Fibroblast of pulmonary artery (primary cell): ENCODE measurements around the gene ZFHX3.

Experiments
- DNase-seq: peaks from one replicate; pipeline ENCODE4 v3.0.0-alpha.2; 2010; ENCODE audit warnings: low read depth
- H3K4me3 ChIP-seq: replicated peaks from 2 replicates; pipeline ENCODE4 v1.5.1; 2011; ENCODE audit warnings: low read depth, mild to moderate bottlenecking, control low read depth, low read length, moderate library complexity
- CTCF ChIP-seq: IDR thresholded peaks from 2 replicates; pipeline ENCODE4 v1.5.1; 2011; ENCODE audit warnings: mild to moderate bottlenecking, control low read depth, low read length, inconsistent platforms; ENCODE audit errors: missing control alignments

The ZFHX3 gene

DNA sequence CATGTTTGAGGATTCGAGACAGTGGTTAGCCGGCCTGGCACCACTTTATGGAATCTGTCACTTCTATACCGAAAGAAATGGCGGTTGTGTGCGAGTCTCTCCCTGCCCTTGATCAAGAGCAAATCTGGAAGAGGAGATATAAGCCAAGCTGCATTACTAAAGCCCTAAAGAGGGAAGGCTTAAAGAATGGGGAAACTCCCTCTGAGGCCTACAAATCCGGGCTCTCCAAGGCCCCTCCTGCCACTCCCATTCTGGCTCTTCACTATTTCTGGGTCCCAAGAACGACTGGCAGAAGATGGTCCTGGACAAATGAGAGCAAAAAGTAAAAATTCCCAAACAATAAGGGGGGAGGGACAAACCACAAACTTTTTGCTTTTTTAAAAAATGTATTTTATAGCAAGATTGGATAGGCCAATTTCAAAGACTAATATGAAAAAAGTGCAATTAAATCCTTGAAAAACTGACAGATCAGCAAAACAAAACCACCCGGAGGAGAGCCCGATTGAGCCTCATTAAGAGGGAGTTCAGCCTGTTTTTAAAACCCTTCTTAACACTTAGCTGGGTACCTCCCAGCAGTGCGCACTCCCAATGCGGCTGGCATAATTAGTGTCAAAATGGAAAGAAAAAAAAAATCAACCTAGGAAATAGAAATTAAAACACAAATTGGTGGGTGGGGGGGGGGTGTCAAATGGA is 193.5 kb downstream of the ZFHX3 start:
- H3K4me3 ChIP-seq: no peak overlapping the region
- TF ChIP-seq CTCF: no peak
- no peak for DNase-seq

DNA sequence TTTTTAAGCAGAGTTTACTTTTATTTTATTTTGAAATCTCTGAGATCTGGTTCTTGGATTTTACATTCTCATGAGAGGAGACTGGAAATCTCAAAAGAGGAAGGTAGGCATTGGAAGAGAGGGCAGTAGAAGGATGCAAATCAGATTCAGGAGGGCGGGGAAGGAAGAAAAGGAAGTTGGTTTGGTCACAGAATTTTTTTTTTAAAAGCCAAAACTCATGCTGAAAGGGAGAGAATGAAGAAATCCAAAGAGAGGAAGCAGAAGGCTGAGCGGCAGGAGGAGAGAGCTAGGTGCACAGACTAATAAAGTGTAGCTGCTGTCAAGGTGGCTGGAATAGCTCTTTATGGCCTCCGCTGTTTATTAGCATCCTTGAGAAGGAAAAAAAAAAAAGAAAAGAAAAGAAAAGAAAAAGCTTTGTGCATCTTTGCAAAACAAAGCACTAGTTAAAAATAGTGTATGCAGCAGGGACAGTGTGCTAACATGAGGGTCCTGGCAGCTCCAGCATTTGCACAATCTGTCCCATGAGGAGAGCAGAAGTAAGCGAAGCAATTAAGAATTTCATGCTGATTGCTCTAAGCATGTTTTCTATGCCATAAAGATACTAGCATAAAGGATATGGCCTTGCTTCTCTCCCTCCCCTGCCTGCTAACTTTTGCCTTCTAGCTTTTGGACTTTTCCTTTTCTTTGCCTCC is 194.2 kb downstream of the ZFHX3 start:
- DNase-seq: no peak
- TF ChIP-seq CTCF: no peak
- no peak overlapping the region for H3K4me3 ChIP-seq

DNA sequence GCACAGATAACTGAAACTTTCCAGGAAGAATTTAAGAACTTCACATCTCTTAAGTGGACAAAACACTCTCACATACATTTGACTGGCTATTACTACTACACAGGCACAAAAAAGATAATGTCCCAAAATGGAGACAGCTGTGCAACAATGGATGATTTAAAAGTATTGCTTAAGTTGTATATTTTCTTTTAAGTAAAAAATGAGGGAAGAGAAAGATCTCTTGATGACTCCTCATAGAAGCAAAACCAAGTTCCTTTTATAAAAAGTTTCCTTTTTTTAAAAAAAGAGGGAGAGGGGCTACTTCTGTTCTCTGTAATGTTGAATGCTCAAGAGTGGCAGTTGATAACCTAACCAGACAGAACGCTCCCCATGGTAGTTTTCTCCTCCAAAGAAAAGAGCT is 195.5 kb downstream of the ZFHX3 start:
- no peak overlapping the region for H3K4me3 ChIP-seq
- no peak for DNase-seq
- no peak for TF ChIP-seq CTCF

GRCh38 chr16:72850853-72851252 is 197.1 kb downstream of the ZFHX3 start:
- no peak overlapping the region for H3K4me3 ChIP-seq
- TF ChIP-seq CTCF: no peak
- DNase-seq: peak; percentile 55

- no peak for TF ChIP-seq CTCF
- no peak overlapping the region for H3K4me3 ChIP-seq
- no peak for DNase-seq
Observed at GRCh38 chr16:72850021-72850420, 197.9 kb downstream of the ZFHX3 start.

DNA sequence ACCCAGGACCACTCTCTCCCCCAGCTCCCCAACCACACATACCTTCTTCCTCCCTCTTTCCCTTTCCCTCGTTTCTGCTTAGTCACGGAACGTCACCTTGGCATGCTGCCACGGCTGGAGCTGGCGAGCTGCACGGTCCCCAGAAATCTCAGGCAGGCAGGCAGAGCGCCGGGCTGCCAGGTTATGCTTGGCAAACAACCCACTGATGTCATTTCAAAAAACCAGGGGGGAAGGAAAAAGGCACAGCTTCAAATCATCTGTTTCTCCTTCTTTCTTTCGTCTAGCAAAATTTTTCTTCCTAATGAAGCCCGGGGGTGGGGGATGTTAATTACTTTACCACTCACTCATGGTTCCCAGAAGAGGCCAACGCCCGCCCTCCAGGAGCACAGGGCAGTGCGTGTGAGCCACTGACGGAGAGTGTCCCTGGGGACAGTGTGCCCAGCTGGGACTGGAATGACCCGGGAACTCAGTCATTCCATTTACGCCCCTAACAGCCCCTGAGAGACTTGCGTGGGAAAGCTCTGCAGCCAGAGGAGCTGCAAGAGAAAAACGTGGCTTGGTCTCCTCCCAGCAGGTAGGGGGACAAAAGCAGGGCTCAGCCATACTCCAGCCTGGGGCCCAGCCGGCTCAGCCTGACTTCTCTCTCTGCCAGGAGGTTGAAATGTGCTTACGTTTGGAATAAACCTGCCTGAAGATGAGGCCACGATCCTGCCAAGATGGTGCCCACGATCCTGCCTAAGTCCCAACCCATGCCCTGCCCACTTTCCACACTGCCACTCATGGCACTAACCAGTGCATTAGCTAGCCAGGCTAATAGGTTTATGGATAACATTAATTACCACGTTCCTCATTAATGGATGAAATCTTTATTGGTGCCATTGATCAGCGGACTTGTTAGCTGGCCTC is 198.9 kb downstream of the ZFHX3 start:
- TF ChIP-seq CTCF: no peak
- DNase-seq: peak; percentile 96
- H3K4me3 ChIP-seq: no peak overlapping the region
